GM10847 (cell line): ENCODE data around the gene TMEM201.

ENCODE experiments used
- POLR2A ChIP-seq: IDR thresholded peaks from 2 replicates; pipeline ENCODE4 v1.6.1; 2011; ENCODE audit not compliant: insufficient read length; ENCODE audit errors: extremely low read depth

TMEM201 gene

GRCh38 chr1:9652379-9653209 is 63.9 kb downstream of the TMEM201 start:
- peak; percentile 66 for TF ChIP-seq POLR2A

- TF ChIP-seq POLR2A = no peak
Observed at GRCh38 chr1:9653210-9653490, 64.4 kb downstream of the TMEM201 start.

GRCh38 chr1:9653491-9654050 is 64.9 kb downstream of the TMEM201 start:
- TF ChIP-seq POLR2A = no peak

- no peak for TF ChIP-seq POLR2A
Observed at GRCh38 chr1:9654051-9654833, 65.5 kb downstream of the TMEM201 start.

GRCh38 chr1:9654834-9655723 is 66.4 kb downstream of the TMEM201 start:
- TF ChIP-seq POLR2A = no peak

GRCh38 chr1:9655836-9656235 is 67.1 kb downstream of the TMEM201 start:
- TF ChIP-seq POLR2A = no peak

- no peak for TF ChIP-seq POLR2A
Observed at GRCh38 chr1:9657521-9658032, 68.9 kb downstream of the TMEM201 start.

- TF ChIP-seq POLR2A = no peak
Observed at GRCh38 chr1:9658199-9658598, 69.5 kb downstream of the TMEM201 start.

GRCh38 chr1:9659328-9659727 is 70.6 kb downstream of the TMEM201 start:
- TF ChIP-seq POLR2A = no peak

- TF ChIP-seq POLR2A = no peak
Observed at GRCh38 chr1:9663257-9663656, 74.5 kb downstream of the TMEM201 start.
